GM18870 (cell line): ENCODE measurements around the gene APLP1.
"Not testable (repeated sequence)": the region's sequence is repeated elsewhere in the genome, so short reads cannot be mapped to it uniquely, and the experiment has no call there.

Experiments used
- ATAC-seq: cut with Tn5 transposase; IDR thresholded peaks from one replicate; pipeline ENCODE4 v1.9.1; 2021; ENCODE audit warnings: moderate library complexity; ENCODE audit not compliant: unreplicated experiment

The APLP1 gene

DNA sequence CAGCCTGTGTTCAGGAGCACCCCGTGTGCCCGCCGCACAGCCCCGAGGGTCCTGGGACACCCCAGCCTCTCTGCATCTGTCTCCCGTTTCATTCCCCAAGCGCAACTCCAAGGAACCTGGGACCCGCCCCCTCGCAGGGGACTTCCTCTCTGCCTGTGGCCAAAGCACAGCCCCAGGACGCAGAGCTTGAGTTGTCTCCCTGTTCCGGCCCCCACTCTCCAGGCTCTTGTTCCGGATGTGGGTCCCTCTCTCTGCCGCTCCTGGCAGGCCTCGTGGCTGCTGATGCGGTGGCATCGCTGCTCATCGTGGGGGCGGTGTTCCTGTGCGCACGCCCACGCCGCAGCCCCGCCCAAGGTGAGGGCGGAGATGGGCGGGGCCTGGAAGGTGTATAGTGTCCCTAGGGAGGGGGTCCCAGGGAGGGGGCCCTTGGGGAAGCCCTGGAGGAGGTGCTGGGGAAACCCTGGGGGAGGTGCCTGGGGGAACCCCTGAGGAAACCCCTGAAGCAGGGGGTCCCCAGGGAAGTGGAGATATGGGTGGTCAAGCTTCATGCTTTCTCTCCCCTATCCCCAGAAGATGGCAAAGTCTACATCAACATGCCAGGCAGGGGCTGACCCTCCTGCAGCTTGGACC is 35.3 kb downstream of the APLP1 start:
- ATAC-seq: no peak

- no peak for ATAC-seq
Observed at GRCh38 chr19:35904311-35905068, 36.1 kb downstream of the APLP1 start.

- ATAC-seq: no peak
Observed at GRCh38 chr19:35905178-35905727, 36.9 kb downstream of the APLP1 start.

DNA sequence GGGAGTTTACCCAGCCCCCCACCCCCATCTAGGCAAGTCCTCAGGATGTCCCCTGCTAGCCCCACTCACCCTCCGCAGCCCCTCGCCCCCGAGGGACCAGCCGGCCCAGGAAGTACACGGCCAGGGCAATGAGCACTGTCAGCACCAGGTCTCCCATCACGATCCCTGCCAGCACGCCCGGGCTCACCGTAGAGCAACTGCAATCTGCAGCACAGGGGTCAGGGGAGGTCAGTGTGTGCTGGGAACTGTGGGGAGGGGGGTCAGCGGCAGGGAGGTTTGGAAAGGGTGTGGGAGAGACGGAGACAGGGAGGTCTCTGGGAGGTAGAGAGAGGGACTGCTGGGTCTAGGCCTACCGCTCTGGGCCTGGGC is 39.0 kb downstream of the APLP1 start:
- no peak for ATAC-seq

GRCh38 chr19:35908010-35908441 is 39.7 kb downstream of the APLP1 start, which contains the start of gene TYROBP:
TYROBP (minus strand) TSS chr19:35908295; CDS start chr19:35908228, 67 bp downstream.
- no peak for ATAC-seq

- no peak for ATAC-seq
Observed at GRCh38 chr19:35908973-35909683, 40.8 kb downstream of the APLP1 start.

DNA sequence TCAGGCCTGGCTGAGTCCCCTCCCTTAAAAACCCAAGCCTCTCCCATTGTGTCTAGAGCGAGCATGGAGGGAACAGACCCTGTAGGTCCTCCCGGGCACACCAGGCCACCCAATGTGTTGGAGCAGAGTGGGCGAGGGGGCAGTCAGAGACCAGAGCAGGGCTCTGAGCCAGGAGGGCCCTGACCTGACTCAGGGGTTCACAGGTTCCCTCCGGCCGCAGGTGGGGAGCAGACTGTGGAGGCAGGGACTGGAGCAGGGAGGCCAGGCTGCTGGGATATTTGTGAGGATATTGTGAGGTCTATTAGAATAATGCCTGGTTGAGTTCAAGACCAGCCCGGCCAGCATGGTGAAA is 41.3 kb downstream of the APLP1 start:
- no peak for ATAC-seq

DNA sequence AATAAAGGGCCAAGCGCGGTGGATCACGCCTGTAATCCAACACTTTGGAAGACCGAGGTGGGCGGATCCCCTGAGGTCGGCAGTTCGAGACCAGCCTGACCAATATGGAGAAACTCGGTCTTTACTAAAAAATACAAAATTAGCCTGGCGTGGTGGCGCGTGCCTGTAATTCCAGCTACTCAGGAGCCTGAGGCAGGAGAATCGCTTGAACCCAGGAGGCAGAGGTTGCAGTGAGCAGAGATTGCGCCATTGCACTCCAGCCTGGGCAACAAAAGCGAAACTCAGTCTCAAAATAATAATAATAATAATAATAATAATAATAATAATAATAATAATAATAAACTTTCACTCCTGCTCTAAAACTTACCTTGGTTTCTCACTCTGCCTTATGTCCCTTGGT is 42.0 kb downstream of the APLP1 start:
- ATAC-seq: not testable (repeated sequence)

- ATAC-seq: no peak
Observed at GRCh38 chr19:35911173-35911572, 42.8 kb downstream of the APLP1 start.

DNA sequence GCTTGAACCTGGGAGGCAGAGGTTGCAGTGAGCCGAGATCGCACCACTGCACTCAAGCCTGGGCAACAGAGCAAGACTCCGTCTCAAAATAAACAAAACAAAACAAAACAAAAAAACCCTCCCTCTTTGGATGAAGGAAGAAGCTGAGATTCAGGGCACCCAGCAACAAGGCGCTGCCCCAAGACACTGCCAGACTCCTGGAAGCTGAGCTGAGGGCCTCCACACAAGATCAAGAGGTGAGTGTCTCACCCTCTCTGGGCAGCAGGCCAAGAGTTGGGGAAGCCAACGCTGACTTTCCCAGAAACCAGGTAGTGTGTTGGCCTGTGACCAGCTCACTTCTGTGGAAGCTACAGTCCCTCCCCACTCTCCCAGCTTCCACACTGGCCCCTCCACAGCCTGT is 43.4 kb downstream of the APLP1 start:
- no peak for ATAC-seq

- ATAC-seq: no peak
Observed at GRCh38 chr19:35913589-35913988, 45.2 kb downstream of the APLP1 start.

DNA sequence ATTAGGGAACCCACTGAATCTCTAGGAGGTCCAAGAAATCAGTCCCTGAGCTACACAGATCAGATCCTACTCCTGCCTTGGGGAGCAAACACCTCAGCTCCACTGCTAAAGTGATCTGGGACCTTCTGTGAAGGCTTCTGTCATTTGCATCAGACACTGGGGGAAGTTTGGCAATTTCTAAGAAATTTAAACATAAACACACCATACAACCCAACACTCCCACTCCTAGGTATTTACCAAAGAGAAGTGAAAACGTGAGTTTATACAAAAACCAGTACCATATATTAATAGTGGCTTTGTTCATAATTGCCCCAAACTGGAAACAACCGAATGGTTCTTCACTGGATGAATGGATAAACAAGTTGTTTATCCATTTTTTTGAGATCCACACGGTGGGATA is 47.1 kb downstream of the APLP1 start:
- ATAC-seq: no peak

DNA sequence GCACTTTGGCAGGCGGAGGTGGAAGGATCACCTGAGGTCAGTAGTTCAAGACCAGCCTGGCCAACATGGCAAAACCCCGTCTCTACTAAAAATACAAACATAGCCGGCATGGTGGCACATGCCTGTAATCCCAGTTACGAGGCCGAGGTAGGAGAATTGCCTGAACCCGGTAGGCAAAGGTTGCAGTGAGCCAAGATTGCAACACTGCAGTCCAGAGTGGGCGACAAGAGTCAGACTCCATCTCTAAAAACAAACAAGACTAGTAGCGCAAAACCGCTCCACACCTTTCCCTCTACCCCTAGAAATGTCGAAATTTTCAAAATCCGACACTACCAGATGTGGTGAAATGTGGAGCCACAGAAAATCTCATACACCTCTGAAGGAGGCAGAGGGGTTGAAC is 50.9 kb downstream of the APLP1 start:
- no peak for ATAC-seq

GRCh38 chr19:35921012-35921411 is 52.6 kb downstream of the APLP1 start:
- ATAC-seq: no peak

- ATAC-seq: no peak
Observed at GRCh38 chr19:35925501-35925900, 57.1 kb downstream of the APLP1 start.

DNA sequence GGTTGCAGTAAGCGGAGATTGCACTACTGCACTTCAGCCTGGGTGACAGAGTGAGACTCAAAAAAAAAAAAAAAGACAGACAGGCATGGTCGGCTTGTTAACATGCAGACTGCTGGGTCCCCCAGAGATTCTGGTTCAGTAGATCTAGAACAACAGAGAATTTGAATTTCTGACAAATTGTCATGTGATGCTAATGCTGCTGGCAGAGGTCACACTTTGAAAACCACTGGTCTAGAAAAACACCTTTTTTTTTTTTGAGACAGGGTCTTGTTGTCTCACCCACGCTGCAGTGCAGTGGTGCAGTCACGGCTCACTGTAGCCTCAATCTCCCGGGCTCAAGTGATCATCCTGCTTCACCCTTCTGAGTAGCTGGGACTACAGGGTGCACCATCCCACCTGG is 60.1 kb downstream of the APLP1 start:
- ATAC-seq: no peak
